ENCODE measurements around the gene NCKAP5L.
A peak's percentile ranks its signal among the peaks of the same experiment; 100 is the strongest.
"Not testable (repeated sequence)": the region's sequence is repeated elsewhere in the genome, so short reads cannot be mapped to it uniquely, and the experiment has no call there.

NCKAP5L gene

DNA sequence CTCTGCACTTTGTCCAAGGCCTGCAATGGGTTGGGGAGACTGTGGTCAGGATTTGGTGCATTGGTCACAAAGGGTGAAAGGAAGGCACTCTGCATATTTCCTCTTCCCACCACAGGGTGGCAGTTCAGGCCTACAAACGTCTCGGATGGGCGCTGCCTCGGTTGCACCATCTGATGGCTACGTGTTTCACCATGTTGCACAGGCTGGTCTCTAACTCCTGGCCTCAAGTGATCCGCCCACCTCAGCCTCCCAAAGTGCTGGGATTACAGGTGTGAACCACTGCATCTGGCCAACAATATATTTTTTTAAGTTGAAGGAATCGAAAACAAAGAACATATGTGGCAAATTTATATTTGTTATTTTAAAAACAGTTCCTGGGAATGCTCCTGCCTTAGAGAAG lies 51.8 kb downstream of the NCKAP5L start:
- peak; percentile 58 for DNase-seq

GRCh38 chr12:49773102-49773501 lies 55.1 kb downstream of the NCKAP5L start:
- DNase-seq = not testable (repeated sequence)

- no peak for DNase-seq
Measured at GRCh38 chr12:49767333-49767732, 60.9 kb downstream of the NCKAP5L start.

- DNase-seq = no peak
Measured at GRCh38 chr12:49766115-49766455, 62.1 kb downstream of the NCKAP5L start.

DNA sequence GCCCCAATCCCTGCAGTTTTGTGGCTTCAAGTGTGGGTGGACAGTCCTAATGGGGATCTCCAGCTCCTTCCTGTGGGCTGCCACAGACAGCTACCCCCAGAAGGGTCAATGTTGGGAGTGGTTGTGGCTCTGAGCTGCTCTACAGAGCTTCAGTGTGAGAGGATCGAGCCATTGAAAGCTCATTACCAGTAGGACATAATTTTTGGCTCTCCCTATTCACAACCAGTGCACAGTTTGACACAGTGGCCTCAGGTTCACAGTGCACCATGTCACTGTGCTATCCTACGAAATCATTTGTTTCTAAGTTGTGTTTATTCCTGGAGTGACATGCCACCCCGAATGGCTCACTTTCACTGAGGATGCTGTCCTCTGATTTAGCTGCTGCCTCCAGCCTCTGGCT lies 64.1 kb downstream of the NCKAP5L start:
- no peak for DNase-seq

GRCh38 chr12:49763006-49763591 lies 65.1 kb downstream of the NCKAP5L start:
- peak; percentile 83 for DNase-seq

GRCh38 chr12:49762468-49762847 lies 65.8 kb downstream of the NCKAP5L start:
- DNase-seq = peak; percentile 25

- DNase-seq = no peak
Measured at GRCh38 chr12:49761677-49762467, 66.3 kb downstream of the NCKAP5L start.

DNA sequence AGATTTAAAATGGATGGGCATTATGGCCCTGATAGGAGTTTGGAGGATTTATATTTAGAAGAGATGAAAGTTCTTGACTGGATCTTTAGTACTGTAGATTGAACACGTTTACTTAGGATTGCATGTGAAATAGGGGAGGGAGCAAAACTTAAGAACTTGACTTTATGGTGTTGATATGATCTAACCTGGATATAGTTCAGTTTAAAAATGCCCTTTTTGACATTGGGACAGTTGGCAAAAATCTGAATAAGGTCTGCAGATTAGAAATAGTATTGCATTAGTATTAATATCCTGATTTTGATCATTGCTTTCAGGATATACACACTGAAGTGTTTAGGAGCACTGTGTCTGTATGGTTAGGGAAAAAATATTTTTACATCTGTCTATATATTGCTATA lies 77.2 kb downstream of the NCKAP5L start:
- no peak for DNase-seq

- DNase-seq = peak; percentile 43
Measured at GRCh38 chr12:49750027-49750995, 77.9 kb downstream of the NCKAP5L start.

- DNase-seq = no peak
Measured at GRCh38 chr12:49748800-49749199, 79.4 kb downstream of the NCKAP5L start.

DNA sequence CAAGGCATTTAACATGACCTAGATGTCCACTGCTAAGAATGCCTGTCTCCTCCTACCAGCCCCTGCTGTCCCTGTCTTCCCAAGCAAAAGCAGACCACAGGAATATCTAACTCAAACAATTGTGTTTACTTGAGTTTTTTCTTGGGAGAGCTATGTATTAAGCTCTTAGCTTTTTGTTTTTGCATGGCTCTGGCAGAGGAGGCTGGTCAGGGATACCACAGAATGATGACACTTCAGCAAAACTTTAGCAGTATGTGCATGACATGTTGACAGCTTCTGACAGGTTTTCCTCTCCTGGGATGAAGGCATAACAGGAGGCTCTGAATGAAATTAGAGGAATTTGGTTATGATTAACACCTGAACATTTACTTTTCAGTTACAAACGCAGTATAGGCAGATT lies 79.9 kb downstream of the NCKAP5L start:
- no peak for DNase-seq

DNA sequence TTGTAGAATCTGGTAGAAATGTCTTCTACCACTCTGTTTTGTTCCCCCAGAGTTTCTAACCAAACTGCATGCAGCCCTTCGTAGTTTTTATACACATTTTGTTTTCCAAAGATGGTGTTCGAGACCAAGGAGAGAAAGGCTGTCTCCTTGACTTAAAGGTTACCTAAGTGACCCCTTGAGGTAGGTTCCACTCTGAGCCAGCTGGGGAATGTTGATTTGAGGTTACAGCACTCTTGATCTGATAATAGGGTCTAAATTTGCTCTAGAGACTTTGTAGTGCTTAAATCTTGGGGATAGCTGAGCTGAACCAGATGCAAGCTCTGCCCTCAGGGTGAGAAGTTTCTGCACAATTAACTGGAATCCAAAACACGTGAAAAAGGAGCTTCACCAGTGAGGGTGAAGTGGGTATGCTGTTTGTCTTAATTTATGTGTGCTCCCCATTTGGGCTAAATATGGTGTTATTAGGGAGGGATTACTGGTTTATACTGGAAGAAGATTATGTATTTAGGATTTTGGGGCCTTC lies 83.8 kb downstream of the NCKAP5L start:
- no peak for DNase-seq

DNA sequence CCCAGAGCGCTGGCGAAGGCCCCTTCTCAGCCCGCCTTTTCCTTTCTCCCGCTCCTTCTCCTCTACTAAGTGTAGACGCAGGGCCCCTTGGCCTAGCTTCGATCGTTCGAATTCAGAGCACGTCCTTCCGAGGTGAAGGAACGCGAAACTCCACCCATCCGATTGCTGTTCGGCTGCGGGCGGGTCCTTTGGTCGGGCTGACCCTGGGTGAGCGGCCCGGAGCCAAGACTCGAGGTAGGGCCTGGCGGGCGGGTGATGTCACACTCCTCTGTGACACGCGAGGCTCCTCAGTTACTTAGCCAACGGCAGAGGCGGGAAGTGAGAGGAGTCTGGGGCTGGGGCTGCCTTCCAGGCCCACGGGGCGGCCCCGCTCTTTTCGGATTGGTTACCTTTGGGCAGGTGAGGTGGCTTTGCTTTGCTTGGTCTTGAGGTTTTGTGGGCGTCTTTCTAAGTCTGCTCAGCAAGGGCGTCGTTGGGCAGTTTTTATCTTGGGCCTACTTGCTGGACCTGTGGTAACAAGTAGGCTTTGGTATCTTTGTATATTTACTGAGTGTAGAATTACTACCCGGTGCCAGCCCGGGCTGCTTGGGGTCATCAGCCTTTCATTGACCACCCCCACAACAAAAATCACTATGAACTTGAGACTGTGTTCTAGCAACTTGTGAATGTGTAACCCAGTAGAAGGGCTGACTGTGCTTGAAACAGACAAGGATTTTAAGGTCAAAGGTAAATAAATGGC lies 86.2 kb downstream of the NCKAP5L start:
- DNase-seq = peak; percentile 94

Data from CD4-positive, alpha-beta T cell treated with Interleukin-21 for 1 hour (primary cell).